NT2/D1 (cell line): ENCODE results near the gene TARS2.

Experiments
- SUZ12 ChIP-seq: IDR thresholded peaks from 2 replicates; pipeline ENCODE4 v1.6.1; 2011; ENCODE audit not compliant: insufficient read length, insufficient read depth; ENCODE audit errors: extremely low read depth
- YY1 ChIP-seq: IDR thresholded peaks from 2 replicates; pipeline ENCODE4 v1.6.1; 2011; ENCODE audit not compliant: insufficient read length, insufficient read depth
- ZNF274 ChIP-seq: IDR thresholded peaks from 2 replicates; pipeline ENCODE4 v1.6.1; 2011; ENCODE audit warnings: mild to moderate bottlenecking, low read depth, low read length

DNA sequence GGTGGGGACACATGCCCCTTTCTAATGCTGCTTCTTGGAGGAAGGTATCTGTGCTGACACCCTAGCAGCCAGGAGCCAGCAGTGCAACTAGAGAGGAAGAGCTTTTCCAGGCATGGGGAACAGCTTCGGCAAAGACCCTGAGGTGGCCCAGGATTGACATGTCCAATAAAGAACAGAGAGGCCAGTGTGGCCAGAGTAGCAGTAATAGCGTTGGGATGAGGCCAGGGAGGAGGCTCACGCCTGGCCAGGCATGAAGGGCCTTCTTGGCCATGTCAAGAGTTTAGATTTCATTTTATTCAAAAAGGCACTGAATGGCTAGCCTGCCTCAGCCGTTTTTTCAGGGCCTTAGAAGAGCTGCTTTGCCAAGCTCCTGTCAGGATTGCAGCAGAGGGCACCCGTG is 45.6 kb downstream of the TARS2 start:
- TF ChIP-seq ZNF274 (no peak), SUZ12 (no peak), YY1 (no peak)
